Spleen (tissue), 7 donors: ENCODE data around the gene LSM7.

ENCODE experiments used
- POLR2A ChIP-seq, 3 donors: fragments of 450-650 bp; IDR thresholded peaks; one replicate each; pipeline ENCODE4 v1.5.1; 2017; ENCODE audit warnings: antibody characterized with exemption in 3 of 3, mild to moderate bottlenecking in 1 of 3
- POLR2AphosphoS5 ChIP-seq, 3 donors: sonication (generic); formaldehyde crosslinking; IDR thresholded peaks; one replicate each; pipeline ENCODE4 v1.5.1; 2017; ENCODE audit warnings: antibody characterized with exemption in 3 of 3
- TF ChIP-seq, protein P1 (sequence below), 11 experiments: fragments of 200-600 bp in 7 of 11; fragments of 450-650 bp in 4 of 11; sonication (generic) in 4 of 11; IDR thresholded peaks in 8 of 11; conservative IDR thresholded peaks in 3 of 11; 1 replicate in 7 of 11; 2 replicates in 4 of 11; pipeline versions ENCODE4 v1.4.0 to v1.8.0; 2016 to 2021; ENCODE audit warnings: antibody characterized with exemption in 11 of 11, inconsistent platforms in 4 of 11, mild to moderate bottlenecking in 1 of 11
- donor health status: DM: no; HTN: no; CAD: no; lungs with moderate emphysema.
- donor health status: DM: no; HTN: no; CAD: no.
- donor health status: DM: no; HTN: no; CAD: no.

DNA sequence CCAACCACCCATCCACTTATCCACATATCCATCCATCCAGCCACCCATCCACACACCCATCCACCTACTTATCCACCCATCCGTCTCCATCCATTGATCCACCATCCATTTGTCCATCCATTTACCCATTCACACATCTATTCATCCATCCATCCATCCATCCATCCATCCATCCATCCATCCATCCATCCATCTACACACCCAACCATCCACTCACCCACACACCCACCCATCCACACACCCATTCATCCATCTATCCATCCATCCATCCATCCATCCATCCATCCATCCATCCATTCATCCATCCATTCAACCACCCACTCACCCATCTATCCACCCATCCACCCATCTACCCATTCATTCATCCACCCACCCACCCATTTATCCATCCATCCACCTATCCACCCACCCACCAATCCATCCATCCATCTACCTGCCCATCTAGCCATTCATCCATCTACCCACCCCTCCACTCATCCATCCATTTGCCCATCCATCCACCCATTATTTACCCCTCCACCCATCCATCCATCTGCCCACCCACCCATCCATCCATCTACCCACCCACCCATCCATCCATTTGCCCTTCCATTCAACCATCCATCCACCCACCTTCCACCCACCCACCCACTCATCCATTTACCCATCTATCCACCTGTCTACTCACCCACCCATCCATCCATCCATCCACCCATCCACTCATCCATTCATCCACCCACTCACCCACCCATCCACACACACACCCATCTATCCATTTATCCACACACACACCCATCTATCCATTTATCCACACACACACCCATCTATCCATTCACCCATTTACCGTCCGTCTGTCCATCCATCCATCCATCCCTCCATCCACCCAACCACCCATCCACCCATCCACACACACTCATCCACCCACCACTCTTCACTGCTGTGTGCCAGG is 29.2 kb upstream of the LSM7 start:
- TF ChIP-seq, protein P1, sequence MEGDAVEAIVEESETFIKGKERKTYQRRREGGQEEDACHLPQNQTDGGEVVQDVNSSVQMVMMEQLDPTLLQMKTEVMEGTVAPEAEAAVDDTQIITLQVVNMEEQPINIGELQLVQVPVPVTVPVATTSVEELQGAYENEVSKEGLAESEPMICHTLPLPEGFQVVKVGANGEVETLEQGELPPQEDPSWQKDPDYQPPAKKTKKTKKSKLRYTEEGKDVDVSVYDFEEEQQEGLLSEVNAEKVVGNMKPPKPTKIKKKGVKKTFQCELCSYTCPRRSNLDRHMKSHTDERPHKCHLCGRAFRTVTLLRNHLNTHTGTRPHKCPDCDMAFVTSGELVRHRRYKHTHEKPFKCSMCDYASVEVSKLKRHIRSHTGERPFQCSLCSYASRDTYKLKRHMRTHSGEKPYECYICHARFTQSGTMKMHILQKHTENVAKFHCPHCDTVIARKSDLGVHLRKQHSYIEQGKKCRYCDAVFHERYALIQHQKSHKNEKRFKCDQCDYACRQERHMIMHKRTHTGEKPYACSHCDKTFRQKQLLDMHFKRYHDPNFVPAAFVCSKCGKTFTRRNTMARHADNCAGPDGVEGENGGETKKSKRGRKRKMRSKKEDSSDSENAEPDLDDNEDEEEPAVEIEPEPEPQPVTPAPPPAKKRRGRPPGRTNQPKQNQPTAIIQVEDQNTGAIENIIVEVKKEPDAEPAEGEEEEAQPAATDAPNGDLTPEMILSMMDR (IDR thresholded peaks at IDR 0.05 in 8 of 11, conservative IDR thresholded peaks at IDR 0.05 in 3 of 11), result no peak
- TF ChIP-seq POLR2AphosphoS5 (IDR thresholded peaks at IDR 0.05) (no peak), POLR2A (IDR thresholded peaks at IDR 0.05) (no peak)
